ENCODE data around the gene GNAL.

DNA sequence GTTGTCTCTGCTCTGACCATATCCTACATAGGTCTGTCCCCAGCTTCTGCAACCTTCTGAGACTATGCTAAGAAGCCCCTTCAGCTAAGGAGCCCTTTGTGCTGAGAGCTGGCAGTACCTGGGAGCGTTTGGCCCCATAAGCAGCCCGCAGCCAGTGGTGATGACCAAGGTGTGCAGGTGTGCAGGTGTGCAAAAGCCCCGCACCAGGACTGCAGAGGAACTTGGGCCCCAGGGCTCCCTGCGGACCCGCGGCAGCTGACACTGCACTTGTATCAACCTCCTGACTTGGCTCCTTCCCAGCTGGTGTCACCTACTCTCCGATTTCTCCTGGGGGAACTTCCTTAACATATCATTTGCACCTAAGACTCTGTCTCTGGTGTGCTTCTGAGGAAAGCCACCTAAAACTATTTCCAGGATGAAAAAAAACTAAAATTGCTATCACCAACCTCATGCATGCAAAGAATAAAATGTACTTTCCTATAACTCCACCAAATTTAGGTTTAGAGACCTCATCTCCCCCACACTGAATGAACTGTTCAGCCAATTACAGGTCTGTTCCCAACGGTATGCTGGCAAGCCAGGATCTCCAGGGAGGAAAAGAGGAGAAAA lies 16.1 kb upstream of the GNAL start:
- TF ChIP-seq, protein P1, sequence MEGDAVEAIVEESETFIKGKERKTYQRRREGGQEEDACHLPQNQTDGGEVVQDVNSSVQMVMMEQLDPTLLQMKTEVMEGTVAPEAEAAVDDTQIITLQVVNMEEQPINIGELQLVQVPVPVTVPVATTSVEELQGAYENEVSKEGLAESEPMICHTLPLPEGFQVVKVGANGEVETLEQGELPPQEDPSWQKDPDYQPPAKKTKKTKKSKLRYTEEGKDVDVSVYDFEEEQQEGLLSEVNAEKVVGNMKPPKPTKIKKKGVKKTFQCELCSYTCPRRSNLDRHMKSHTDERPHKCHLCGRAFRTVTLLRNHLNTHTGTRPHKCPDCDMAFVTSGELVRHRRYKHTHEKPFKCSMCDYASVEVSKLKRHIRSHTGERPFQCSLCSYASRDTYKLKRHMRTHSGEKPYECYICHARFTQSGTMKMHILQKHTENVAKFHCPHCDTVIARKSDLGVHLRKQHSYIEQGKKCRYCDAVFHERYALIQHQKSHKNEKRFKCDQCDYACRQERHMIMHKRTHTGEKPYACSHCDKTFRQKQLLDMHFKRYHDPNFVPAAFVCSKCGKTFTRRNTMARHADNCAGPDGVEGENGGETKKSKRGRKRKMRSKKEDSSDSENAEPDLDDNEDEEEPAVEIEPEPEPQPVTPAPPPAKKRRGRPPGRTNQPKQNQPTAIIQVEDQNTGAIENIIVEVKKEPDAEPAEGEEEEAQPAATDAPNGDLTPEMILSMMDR (IDR thresholded peaks at IDR 0.05; ENCODE audit: low read depth, low read length) = no peak
- TF ChIP-seq, protein P2, sequence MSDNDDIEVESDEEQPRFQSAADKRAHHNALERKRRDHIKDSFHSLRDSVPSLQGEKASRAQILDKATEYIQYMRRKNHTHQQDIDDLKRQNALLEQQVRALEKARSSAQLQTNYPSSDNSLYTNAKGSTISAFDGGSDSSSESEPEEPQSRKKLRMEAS (IDR thresholded peaks at IDR 0.05; ENCODE audit: low read depth, low read length) = no peak
- no peak for TF ChIP-seq POLR2A (IDR thresholded peaks at IDR 0.05; ENCODE audit: extremely low read depth, insufficient read length)

Data from NB4 (cell line).